ENCODE data around the gene SH3BP4.

Gene SH3BP4

DNA sequence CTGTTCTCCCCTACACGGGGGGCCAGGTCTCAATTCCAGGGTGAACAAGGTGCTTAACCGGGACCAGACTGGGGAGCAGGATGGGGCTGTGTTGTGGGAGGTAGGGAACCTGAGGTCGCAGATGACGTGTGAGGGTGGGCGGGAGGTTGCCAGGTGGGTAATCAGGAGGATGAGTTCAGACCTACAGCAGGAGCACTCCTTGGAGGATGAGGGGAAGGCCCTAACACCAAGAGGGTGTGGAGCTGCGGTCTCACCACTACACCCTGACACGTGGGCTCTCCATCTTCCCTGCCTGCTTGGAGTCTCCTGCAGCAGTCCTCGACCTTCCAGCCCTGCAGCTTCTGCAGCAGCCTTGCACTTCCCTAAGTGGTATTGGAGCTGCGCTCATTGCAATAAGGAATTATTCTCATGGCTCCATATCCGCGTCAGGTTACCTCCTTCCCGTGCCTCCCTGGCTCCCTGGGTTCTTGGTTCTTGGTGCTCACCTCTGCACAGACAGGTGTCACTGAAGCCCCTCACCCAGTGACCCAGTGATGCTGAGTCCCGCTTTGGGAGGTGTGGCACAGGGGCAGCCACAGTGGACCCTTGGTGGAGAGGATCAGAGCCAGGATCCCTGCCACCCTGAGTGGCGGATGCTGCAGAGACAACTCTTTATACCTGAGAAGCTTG is 15.5 kb downstream of the SH3BP4 start:
- no peak for DNase-seq

DNA sequence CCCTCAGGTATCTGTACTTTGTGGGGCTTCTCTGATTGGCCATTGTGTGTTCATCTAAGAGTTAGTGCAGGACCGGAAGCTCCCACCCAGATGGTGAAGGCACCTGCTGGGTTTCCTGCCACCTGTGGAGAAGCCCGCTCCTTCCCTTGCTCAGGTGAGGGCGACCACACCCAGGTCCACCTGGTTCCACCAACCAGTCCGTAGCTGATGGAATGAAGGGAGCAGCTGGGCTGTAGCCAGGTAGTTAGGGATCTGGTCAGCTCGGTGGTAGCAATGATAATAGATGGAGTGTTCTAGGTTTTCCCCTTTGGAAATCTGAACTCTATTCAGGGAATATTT is 16.0 kb downstream of the SH3BP4 start:
- no peak for DNase-seq

DNA sequence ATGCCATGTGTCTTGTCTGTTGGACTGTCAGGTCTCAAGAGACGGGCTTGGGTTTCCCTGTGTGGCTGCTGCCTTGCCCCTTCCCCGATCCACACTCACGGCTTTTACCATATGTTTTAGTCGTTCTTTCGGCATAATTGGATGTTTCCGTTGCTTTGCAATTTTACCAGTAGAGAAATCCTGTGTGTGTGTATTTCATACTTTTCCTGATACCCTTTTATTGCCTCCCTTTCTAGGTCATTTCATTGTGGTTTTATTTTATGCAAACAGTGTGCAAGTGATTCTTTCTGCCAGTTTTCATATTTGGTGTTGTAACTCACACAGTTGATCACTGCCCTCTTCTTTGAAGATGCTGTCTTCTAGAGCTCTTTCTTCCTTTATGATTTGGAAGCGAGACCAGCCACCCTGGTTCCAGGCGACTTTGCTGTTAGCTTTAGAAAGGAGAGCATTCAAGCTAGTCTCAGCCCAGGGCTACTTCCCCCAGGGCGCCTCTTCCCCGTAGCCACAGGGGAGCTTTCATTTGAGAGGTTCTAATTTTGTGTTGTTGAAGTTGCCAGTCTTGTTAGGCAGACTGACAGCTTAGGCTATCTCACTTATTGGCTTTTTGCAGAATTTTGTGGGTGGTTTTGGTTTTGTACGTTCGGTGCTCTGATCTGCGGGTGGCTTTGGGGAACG is 17.0 kb downstream of the SH3BP4 start:
- DNase-seq, result no peak

DNA sequence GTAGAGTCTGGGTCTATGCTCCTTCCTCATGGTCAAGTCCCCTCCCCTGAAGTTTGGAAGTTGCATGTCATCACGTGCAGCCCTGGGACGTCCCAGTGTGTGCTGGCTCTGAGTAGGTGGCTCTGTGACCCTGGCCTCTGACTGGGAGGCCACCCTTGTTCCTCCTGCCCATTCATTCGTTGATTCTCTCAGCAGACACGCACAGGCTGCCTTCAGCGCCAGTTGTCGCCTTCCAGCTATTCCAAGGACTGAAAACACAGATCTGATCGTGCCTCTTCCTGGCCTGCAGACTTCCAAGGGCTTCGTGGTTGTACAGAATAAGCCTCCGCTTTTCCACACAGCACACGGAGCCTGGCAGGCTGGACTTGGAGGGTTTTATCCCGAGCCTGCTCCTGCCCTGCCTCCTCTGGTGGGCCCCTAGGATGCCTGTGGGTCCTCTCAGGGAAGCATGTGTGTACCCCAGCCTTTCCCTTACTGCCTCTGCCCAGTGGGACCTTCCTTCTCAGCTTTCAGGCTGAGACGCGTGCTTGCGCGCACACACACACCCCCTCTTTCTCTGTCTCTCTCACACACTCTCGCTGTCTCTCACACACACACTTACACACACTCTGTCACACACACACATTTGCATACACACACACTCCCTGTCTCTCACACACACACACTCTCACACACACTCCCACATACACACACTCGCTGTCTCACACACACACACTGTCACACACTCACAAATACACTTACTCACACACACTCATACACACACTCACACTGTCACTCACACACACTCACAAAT is 17.7 kb downstream of the SH3BP4 start:
- no peak for DNase-seq

DNA sequence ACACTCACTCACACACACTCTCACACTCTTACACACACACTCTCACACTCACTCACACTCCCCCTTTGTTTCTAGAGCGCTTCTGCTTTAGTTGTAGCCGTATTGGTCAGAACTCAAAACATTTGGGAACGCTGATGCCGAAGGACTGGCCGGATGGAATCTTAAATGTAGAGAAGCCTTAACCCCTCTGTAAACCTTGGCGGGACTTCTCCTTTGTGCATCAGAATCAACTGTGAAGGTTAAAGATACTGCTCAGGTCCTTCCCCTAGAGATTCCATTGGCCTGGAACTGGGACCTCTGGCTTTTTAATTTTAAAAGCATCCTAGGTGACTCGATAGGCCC is 18.3 kb downstream of the SH3BP4 start:
- no peak for DNase-seq

DNA sequence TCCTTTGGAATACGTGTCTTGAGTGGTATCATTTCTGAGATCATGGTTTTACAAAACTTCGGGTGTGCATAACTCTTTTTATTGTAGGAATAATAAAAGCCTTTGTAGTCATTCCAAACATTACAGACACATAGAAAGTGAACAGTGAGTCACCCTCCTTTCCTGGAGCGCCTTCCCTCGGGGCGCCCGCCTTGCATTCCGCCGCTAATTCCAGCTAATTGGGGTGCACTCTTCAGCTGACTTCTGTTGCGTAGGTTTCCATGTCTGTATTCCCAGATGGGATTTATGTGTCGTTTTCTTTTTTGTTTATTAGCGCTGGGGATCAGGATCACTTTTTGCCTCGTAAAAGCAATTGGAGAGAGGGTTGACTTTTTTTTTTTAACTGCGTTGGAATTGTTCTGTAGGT is 18.7 kb downstream of the SH3BP4 start:
- DNase-seq, result no peak

DNA sequence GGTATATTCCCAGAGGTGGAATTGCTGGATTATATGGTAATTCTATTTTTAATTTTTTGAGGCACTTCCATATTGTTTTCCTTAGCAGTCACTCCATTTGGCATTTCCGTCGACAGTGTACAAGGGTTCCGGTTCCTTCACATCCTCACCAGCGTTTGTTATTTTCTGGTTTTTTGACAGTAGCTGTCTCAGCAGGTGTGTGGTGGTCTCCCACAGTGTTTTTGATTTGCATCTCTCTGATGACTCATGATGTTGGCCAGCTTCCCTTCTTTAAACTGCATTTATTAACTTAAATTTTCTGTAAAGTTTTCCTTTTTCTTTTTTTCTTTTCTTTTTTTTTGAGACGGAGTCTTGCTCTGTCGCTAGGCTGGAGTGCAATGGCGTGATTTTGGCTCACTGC is 19.7 kb downstream of the SH3BP4 start:
- DNase-seq, result no peak

DNA sequence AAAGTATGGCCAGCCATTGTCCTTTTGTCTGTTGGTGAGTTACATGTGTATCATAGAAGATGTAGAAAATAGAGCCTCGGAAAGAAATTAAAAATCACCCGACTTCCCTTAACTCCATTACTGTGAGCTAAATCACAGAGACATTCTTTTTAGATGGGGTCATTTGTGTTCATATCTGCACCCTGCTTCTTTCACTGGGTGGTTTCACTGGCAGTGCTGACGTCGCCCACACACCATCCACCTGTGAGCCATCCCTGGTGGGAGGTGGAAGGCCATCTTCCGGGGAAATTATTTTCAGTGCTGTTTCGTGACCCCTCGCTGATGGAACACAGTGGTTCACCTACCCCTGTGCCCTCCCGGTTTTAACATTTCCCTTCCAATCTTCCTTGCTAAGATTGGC is 21.2 kb downstream of the SH3BP4 start:
- no peak for DNase-seq

DNA sequence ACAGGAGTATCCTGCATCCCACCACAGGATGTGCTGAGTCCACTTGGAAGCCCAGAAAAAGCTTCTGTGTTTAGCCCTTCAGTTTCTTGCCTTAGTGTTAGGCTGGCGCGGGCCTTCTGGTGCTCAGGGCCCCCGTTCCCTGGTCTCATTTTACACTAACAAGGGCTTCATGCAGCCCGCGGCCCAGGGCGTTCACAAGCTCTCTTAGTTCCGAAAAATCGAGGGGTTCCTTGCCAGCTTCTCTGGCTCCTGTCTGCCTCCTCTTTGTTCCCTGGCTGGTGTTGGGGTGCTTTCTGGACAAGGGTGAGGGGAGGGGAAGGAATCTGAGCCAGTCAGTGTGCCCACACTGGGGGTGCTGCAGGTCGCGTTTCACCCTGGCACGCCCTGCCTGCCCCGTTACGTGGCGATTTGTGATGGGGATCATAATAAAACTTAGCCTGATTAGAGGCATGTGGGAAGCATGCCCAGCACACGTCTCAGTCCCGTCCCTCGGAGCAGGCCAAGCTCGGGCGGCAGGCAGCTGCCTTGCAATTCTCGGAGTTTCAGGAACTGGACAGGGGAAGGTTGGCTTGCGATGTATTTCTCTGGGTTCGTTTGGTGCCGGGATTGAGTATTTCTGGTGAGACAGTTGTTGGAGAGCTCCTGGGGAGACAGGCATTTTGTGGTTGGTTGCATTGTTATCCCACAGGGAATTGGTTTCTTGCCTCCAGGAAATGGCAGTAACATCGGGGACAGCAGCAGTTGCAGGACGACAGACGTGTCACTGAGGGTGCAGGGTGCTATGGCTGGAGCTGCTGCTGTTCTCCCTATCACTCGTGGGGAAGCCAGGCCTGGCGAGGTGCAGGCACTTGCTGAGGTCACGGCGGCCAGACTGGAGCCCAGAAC is 22.9 kb downstream of the SH3BP4 start:
- no peak for DNase-seq

DNA sequence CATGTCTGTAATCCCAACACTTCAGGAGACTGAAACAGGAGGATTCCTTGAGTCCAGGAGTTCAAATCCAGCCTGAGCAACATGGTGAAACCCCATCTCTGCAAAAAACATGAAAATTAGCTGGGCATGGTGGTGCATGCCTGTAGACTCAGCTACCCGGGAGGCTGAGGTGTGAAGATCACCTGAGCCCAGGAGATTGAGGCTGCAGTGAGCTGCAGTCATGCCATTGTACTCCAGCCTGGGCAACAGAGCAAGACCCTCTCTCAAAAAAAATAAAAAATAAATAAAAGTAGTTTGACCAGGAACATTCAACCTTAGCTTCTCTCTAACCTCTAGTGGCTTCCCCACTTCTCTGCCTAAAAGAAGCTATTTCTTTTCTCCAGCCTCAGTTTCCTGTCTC is 23.8 kb downstream of the SH3BP4 start:
- no peak for DNase-seq

DNA sequence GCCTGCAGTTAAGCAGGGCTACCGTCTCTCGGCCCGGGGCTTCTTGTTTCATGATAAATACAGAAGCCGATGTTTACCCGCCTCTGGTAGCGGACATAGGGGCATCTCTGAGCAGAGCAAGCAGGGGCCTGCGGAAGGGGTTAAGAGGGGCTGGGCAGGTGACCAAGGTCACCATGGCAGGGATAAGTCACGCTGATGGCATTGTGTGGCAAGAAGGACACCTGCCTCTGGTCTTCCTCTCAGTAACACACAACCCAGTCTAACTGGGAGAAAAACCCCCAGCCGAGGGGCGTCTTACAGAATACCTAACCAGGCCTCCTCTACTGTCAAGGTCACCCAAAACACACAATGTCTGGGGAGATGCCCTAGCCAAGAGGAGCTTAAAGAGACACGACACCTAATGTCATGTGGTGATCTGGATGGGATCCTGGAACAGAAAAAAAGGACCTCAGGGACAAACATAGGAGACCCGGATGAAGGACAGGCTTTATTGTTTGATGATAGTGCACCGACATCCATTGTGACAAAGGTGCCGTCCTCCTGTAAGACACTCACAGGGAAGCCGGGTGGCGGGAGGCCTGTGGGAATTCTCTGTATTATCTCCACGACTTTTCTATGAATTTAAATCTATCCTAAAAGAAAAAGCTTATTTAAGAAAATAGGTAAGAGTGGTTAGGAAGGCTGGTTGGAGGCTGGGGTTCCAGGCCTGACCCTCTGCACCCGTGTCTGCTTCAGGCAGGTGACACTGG is 24.8 kb downstream of the SH3BP4 start:
- DNase-seq, result no peak

DNA sequence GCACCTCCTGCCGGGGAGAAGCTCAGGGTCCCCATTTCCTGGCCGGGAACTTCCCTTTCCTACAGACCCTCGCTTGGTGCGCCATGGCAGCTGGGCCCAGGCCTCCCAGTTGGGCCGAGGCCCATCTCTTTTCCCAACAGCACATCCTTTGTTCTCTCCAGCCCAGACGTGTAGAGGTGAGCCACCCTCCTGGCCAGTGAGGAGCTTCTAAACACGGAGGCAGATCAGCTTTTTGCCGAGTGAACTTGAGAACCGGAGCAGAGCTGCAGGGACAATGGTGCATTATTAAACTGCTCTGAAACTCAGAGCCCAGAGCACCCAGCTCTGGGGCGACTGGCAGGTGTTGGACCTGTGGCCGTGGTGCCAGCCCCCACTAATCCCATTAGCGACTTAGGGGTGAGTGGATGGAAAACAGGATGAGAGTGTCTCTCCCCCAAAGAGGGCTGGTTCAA is 25.4 kb downstream of the SH3BP4 start:
- no peak for DNase-seq

DNA sequence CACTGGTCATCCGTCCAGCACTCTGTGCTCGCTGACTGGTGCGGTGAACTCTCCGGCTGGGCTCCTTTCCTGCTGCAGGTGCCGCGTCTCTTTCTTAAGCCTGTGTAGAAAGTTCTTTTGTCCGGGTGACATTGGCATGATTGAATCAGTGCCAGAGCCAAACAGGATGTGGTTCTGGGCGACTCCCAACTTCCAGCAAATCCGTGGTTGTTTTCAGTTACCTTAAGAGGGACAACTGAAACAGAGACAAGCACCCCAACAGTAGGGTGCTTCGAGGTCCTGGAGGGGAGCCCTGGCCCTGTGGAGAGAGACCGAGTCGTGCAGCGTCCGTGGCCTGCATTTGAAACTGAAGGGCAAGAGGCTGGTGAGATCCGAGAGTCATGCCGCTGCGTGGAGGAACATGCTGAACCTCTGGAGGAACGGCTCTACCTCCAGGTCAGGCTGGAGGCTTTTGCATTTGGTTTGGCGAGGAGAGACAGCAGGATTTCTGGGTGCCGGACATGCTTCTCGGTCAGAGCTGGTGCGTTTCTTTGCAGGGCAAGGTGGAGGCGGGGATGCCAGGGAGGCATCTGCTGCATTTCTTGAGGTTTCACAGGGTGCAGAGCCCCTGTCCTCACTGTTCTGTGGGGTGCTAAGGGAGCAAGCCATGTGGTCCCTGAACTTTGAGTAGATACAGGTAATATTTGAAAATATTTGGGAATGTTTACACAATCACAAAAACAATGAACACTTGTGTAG is 26.8 kb downstream of the SH3BP4 start:
- DNase-seq, result no peak

DNA sequence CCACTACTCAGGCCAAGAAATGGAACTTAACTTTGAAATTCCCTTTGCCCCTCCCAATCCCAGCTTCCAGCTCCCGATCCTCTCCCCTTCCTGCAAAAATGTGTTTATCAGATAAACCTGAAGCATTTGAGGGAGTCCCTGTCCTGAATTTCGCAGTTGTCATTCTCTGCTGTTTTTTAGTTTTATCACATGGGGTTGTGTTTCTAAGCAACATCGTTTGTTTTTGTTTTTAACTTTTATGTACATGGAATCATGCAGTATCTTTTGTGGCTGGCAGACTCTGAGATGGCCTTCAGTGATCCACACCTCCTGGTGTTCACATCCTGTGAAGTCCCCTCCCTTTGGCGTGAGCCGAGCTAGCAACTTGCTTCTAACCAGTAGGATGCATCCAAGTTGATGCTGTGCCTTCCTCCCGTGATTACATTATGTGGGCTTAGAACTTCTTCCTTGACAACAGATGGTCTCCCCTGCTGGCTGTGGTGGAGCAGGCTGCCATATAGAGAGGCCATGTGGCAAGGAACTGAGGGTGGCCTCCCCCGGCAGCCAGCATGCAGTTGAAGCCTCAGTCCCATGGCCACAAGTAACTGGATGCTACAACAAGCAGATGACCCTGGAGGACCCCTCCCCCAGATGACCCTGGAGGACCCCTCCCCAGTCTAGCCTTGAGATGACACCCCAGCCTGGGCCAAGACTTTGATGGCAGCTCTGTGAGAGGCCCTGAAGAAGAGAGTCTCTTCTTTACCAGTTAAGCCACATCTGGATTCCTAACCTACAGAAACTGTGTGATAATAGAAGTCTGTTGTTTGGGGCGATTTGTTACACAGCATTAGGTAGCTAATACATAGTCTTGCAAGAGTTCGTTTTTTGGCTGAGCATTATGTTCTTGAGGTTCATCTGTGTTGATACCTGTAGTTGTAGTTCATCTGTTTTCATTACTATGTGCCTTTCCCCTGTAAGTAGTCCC is 27.7 kb downstream of the SH3BP4 start:
- no peak for DNase-seq

DNA sequence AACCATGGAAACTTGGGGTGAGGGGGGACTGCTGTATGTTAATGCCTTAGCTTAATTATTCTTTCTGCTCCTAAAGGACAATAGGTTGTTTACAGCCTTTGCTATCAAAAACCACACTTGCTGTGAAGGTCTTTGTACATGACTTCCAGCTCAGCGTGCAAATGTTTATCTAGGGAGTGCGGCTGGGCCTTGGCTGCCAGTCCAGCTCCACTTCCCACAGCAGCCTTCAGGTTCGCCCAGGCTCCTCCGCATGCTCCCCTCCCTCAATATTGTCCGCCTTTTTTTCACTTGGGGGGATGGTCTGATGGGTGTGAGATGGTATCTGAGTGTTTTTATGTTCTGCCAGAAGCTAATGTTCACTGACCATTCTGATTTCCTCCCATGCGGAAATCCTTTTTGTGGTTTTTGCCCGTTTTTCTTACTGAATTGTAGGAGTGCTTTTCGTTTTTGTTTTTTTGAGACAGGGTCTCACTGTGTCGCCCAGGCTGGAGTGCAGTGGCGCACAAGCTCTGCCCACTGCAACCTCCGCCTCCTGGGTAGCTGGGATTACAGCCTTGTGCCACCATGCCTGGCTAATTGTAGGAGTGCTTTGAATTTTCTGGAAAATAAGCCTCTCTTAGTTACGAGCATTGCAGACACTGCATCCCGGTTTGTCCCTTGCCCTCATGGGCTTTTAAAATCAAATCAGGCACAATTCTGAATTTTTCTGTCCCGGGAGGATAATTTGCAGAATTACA is 28.8 kb downstream of the SH3BP4 start:
- no peak for DNase-seq

DNA sequence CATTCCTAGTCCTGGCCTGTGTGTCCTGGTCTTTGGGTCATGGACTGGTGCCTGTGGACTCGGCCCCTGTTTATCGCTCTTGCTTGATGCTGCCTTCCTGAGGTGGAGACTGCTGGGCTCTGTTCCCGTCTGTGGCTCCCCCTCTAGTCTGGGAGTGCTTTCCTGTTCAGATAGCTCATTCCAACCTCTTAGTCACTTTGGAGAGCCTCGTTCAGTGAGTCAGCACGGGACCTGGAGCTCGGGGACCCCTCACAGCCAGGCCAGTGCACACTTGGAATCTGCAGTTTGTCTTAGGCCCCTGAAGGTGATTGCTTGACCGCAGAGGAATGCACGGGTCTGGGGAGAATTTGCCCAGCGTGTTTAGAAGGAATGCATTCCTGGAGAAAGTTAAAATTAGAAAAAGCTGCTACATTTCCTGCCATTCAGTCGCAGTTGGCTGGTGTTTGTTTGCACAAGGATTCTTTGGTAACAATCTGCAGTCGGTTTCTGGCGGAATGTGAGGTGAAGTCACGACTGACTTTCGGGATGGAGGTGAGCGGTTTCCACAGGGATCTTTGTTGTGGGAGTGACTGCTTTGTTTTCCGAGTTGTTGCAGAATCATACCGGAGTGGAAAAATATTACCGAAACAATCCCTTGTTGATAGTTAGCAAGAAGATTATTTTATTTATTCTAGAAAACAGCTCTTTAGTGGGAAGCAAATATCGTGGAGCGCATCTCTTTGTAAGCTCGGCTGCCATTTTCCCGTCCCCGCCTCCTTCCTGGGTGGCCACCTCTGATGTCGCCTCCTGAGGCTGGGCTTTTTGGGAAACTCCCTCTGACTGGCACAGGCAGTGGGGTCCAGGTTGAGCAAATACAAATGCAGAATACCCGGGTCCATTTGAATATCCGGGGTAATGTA is 29.6 kb downstream of the SH3BP4 start:
- DNase-seq, result no peak

DNA sequence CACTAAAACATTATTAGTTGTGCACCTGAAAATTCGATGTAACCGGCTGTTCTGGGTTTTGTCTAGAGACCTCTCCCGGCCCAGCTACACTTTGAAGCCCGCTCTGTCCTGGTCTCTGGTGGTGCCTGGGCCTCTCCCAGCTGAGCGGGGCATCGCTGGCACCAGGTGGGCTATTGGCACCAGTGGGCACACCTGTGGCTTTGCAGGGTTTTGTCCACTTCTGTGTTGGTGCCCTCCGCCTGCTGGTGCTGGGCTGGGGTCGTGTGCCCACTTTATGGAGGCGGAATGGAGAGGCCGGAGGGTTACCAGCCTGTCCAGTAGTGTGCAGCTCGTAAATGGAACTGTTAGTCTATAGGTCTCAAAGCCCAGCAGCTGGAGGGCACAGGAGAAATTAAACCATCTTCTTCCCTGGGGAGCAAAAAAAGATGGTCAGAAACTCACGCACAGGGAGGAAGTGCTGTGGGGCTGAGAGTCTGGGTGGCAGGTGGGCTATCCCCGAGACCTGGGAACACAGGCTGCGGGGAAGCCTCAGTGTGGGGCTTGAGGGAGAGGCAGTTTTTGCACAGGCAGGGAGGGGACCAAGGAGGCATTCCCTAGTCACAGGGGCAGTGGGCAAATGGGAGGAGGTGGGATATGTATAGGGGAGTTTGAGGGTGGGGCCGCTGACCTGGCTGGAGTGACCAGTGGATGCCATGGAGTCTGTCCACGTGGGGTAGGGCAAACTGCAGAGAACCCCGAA is 30.4 kb downstream of the SH3BP4 start:
- DNase-seq, result no peak
